ENCODE measurements around the gene PARP11. TPM values are rescaled to one million over a fixed set of nuclear protein-coding genes. Genes with fewer than 3 reads are reported as not detected.

The PARP11 gene
- total RNA-seq, 4 donors from 2014 or later = 4.1 to 6.4 (median 4.8) TPM

GRCh38 chr12:3821441-3821840 is 51.8 kb downstream of the PARP11 start:
- H3K9me3 ChIP-seq = no peaks in the 10 kb centered on the region
- no peak overlapping the region for H3K4me3 ChIP-seq
- no peak for DNase-seq (ENCODE audit: extremely low spot score)
- intact Hi-C loops (cut with DNase I) = no loop called here
- TF ChIP-seq EP300 (IDR thresholded peaks at IDR 0.05) = no peak
- no peak for TF ChIP-seq CTCF (IDR thresholded peaks at IDR 0.05)
- no peak for TF ChIP-seq POLR2AphosphoS5 (IDR thresholded peaks at IDR 0.05)
- TF ChIP-seq POLR2A (IDR thresholded peaks at IDR 0.05; ENCODE audit: low read depth) = no peak
- H3K4me1 ChIP-seq = no peaks in the 10 kb centered on the region
- peaks cover 16 to 53% (median 26%) of the 10 kb centered on the region in 4 donors for H3K36me3 ChIP-seq
- WGBS = 64% methylated on average over 1 of the region's 1 CpG
- no peaks in the 10 kb centered on the region for H3K27me3 ChIP-seq
- H3K27ac ChIP-seq (replicated peaks in 1 of 4) = no peak overlapping the region

- no peak for DNase-seq (ENCODE audit: extremely low spot score)
- Histone ChIP-seq H3K4me1 (no peaks in the 10 kb centered on the region), H3K9me3 (no peaks in the 10 kb centered on the region), H3K27me3 (no peaks in the 10 kb centered on the region), H3K27ac (replicated peaks in 1 of 4) (no peak overlapping the region), H3K4me3 (no peak overlapping the region), H3K36me3 (peaks cover 12 to 42% (median 20%) of the 10 kb centered on the region in 4 donors)
- TF ChIP-seq POLR2AphosphoS5 (IDR thresholded peaks at IDR 0.05) = no peak
- TF ChIP-seq POLR2A (IDR thresholded peaks at IDR 0.05; ENCODE audit: low read depth) = no peak
- no peak for TF ChIP-seq CTCF (IDR thresholded peaks at IDR 0.05)
- no peak for TF ChIP-seq EP300 (IDR thresholded peaks at IDR 0.05)
- 83% methylated on average over 3 of the region's 3 CpGs for WGBS
- intact Hi-C loops (cut with DNase I) = no loop called here
These were observed 53.1 kb downstream of the PARP11 start for GRCh38 chr12:3820122-3820521.

DNA sequence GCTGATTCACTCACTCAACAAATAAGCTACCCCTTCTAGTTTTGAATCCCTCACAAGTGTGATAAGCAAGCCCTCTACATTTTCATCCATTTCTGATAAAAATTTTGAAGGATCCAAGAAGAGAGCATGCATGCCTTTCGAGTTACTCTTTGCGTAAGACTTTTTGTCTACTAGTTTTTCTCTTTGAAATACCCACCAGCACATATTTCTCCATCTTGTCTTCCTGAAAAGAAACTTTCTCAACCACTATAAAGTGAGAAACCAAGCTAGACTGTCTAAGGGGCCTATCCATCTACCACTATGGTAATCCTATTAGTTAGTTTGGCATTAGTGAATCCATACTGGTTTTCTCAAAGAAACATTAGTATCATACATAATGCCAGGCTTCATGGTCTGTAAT is 56.9 kb downstream of the PARP11 start:
- TF ChIP-seq POLR2A (IDR thresholded peaks at IDR 0.05; ENCODE audit: low read depth) = no peak
- no peak for TF ChIP-seq EP300 (IDR thresholded peaks at IDR 0.05)
- TF ChIP-seq POLR2AphosphoS5 (IDR thresholded peaks at IDR 0.05) = no peak
- TF ChIP-seq CTCF (IDR thresholded peaks at IDR 0.05) = no peak
- Histone ChIP-seq H3K27me3 (no peaks in the 10 kb centered on the region), H3K9me3 (no peaks in the 10 kb centered on the region), H3K4me1 (no peaks in the 10 kb centered on the region), H3K27ac (replicated peaks in 1 of 4) (no peak overlapping the region), H3K36me3 (peaks cover 6 to 62% (median 19%) of the 10 kb centered on the region in 4 donors), H3K4me3 (no peak overlapping the region)
- DNase-seq (ENCODE audit: extremely low spot score) = no peak
- intact Hi-C loops (cut with DNase I) = no loop called here
- WGBS = 99% methylated on average over 2 of the region's 2 CpGs

GRCh38 chr12:3815094-3815766 is 58.0 kb downstream of the PARP11 start:
- 74% methylated on average over 4 of the region's 4 CpGs for WGBS
- Histone ChIP-seq H3K27me3 (no peaks in the 10 kb centered on the region), H3K36me3 (peaks cover 5 to 56% (median 15%) of the 10 kb centered on the region in 4 donors), H3K9me3 (no peaks in the 10 kb centered on the region), H3K4me3 (no peak overlapping the region), H3K4me1 (no peaks in the 10 kb centered on the region), H3K27ac (replicated peaks in 1 of 4) (no peak overlapping the region)
- TF ChIP-seq EP300 (IDR thresholded peaks at IDR 0.05) = no peak
- no peak for TF ChIP-seq CTCF (IDR thresholded peaks at IDR 0.05)
- intact Hi-C loops (cut with DNase I) = no loop called here
- no peak for DNase-seq (ENCODE audit: extremely low spot score)

DNA sequence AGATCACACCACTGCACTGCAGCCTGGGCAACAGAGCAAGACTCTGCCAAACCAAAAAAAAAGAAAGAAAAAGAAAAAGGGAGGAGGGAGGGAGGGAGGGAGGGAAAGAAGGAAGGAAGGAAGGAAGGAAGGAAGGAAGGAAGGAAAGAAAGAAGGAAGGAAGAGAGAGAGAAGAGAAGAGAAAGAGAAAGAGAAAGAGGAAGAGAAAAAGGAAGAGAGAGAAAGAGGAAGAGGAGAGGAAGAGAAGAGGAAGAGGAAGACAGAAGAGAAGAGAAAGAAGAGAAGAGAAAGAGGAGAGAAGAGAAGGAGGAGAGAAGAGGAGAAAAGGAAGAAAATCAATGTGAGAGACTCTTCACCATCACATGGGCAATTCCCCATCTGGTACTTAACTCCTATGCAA is 62.7 kb downstream of the PARP11 start:
- no peak overlapping the region for H3K4me3 ChIP-seq
- H3K36me3 ChIP-seq = peaks cover 6 to 55% (median 15%) of the 10 kb centered on the region in 4 donors
- H3K27ac ChIP-seq (replicated peaks in 1 of 4) = no peak overlapping the region
- intact Hi-C loops (cut with DNase I) = no loop called here
- H3K9me3 ChIP-seq = no peaks in the 10 kb centered on the region
- no peak for TF ChIP-seq EP300 (IDR thresholded peaks at IDR 0.05)
- TF ChIP-seq POLR2AphosphoS5 (IDR thresholded peaks at IDR 0.05) = no peak
- no peak for TF ChIP-seq POLR2A (IDR thresholded peaks at IDR 0.05; ENCODE audit: low read depth)
- TF ChIP-seq CTCF (IDR thresholded peaks at IDR 0.05) = no peak
- no peaks in the 10 kb centered on the region for H3K4me1 ChIP-seq
- no peak for DNase-seq (ENCODE audit: extremely low spot score)
- no peaks in the 10 kb centered on the region for H3K27me3 ChIP-seq
